Type B pancreatic cell (in vitro differentiated cells): ENCODE results near the gene INTS2. TPM values are rescaled to one million over a fixed set of nuclear protein-coding genes. Genes with fewer than 3 reads are reported as not detected.
"Not testable (repeated sequence)": the region's sequence is repeated elsewhere in the genome, so short reads cannot be mapped to it uniquely, and the experiment has no call there.

Experiments
- DNase-seq: peaks from one replicate; pipeline ENCODE4 v3.0.0; 2021; ENCODE audit warnings: mixed read lengths; ENCODE audit not compliant: unreplicated experiment; ENCODE audit errors: extremely low spot score
- H3K27ac Mint-ChIP-seq: 2 replicates; pipeline ENCODE4 v1.8.0; 2021; ENCODE audit warnings: mild to moderate bottlenecking, mixed read lengths
- H3K27me3 Mint-ChIP-seq: 2 replicates; pipeline ENCODE4 v1.8.0; 2021; ENCODE audit warnings: mixed read lengths
- H3K36me3 Mint-ChIP-seq: 2 replicates; pipeline ENCODE4 v1.8.0; 2021; ENCODE audit warnings: mixed read lengths
- H3K4me1 Mint-ChIP-seq: one replicate; pipeline ENCODE4 v1.8.0; 2021; ENCODE audit warnings: mixed read lengths; ENCODE audit not compliant: unreplicated experiment
- H3K4me3 Mint-ChIP-seq: 2 replicates; pipeline ENCODE4 v1.8.0; 2021; ENCODE audit warnings: mild to moderate bottlenecking, mixed read lengths
- H3K9me3 Mint-ChIP-seq: 2 replicates; pipeline ENCODE4 v1.8.0; 2021; ENCODE audit warnings: mixed read lengths
- CTCF ChIP-seq: fragments of 200-600 bp; sonication (generic); conservative IDR thresholded peaks from 2 replicates; pipeline ENCODE4 v1.5.0; 2021; ENCODE audit warnings: antibody characterized with exemption, mild to moderate bottlenecking
- total RNA-seq: library from RNA; stranded (reverse); gene quantifications from 2 replicates; pipeline ENCODE4 v1.2.1, GENCODE V29; 2021; ENCODE audit warnings: low replicate concordance

The INTS2 gene
- total RNA-seq, 1 donor from 2014 or later = 18.2 TPM

- no peaks in the 10 kb centered on the region for H3K27me3 Mint-ChIP-seq
- H3K27ac Mint-ChIP-seq = no peak overlapping the region
- no peaks in the 10 kb centered on the region for H3K9me3 Mint-ChIP-seq
- no peak for DNase-seq
- TF ChIP-seq CTCF = no peak
- H3K4me3 Mint-ChIP-seq = no peak overlapping the region
- H3K4me1 Mint-ChIP-seq = no peaks in the 10 kb centered on the region
- H3K36me3 Mint-ChIP-seq = peaks cover 14% of the 10 kb centered on the region
Measured at GRCh38 chr17:61946359-61946758, 18.6 kb upstream of the INTS2 start.

- H3K27me3 Mint-ChIP-seq = no peaks in the 10 kb centered on the region
- peaks cover 13% of the 10 kb centered on the region for H3K36me3 Mint-ChIP-seq
- H3K9me3 Mint-ChIP-seq = no peaks in the 10 kb centered on the region
- no peak overlapping the region for H3K27ac Mint-ChIP-seq
- H3K4me3 Mint-ChIP-seq = no peak overlapping the region
- DNase-seq = no peak
- no peak for TF ChIP-seq CTCF
- no peaks in the 10 kb centered on the region for H3K4me1 Mint-ChIP-seq
Measured at GRCh38 chr17:61943117-61943516, 15.3 kb upstream of the INTS2 start.

GRCh38 chr17:61942085-61942484 is 14.3 kb upstream of the INTS2 start:
- DNase-seq = no peak
- TF ChIP-seq CTCF = no peak
- peaks cover 13% of the 10 kb centered on the region for H3K36me3 Mint-ChIP-seq
- H3K27ac Mint-ChIP-seq = no peak overlapping the region
- no peaks in the 10 kb centered on the region for H3K9me3 Mint-ChIP-seq
- H3K4me3 Mint-ChIP-seq = no peak overlapping the region
- H3K27me3 Mint-ChIP-seq = no peaks in the 10 kb centered on the region
- H3K4me1 Mint-ChIP-seq = no peaks in the 10 kb centered on the region

- Mint-ChIP-seq H3K4me1 (peaks cover 18% of the 10 kb centered on the region), H3K9me3 (no peaks in the 10 kb centered on the region), H3K27me3 (no peaks in the 10 kb centered on the region), H3K36me3 (peaks cover 3% of the 10 kb centered on the region), H3K4me3 (peak overlapping the region; percentile 95), H3K27ac (peak overlapping the region; percentile 92)
- TF ChIP-seq CTCF = no peak
- DNase-seq = no peak
Measured at GRCh38 chr17:61928101-61928436, 287 bp upstream of the INTS2 start.

- no peaks in the 10 kb centered on the region for H3K9me3 Mint-ChIP-seq
- H3K27ac Mint-ChIP-seq = peak overlapping the region; percentile 92
- H3K4me3 Mint-ChIP-seq = peak overlapping the region; percentile 95
- peaks cover 3% of the 10 kb centered on the region for H3K36me3 Mint-ChIP-seq
- no peak for DNase-seq
- H3K4me1 Mint-ChIP-seq = peaks cover 18% of the 10 kb centered on the region
- H3K27me3 Mint-ChIP-seq = no peaks in the 10 kb centered on the region
- TF ChIP-seq CTCF = no peak
Measured at GRCh38 chr17:61926826-61927207, 965 bp downstream of the INTS2 start.

- peaks cover 29% of the 10 kb centered on the region for H3K36me3 Mint-ChIP-seq
- H3K4me3 Mint-ChIP-seq, DNase-seq, H3K27ac Mint-ChIP-seq, H3K9me3 Mint-ChIP-seq, H3K4me1 Mint-ChIP-seq, H3K27me3 Mint-ChIP-seq: not testable (repeated sequence)
Measured at GRCh38 chr17:61915162-61915561, 12.6 kb downstream of the INTS2 start.
